Measurements from ENCODE around the gene KCNA5. TPM values are rescaled to one million over a fixed set of nuclear protein-coding genes. Genes with fewer than 3 reads are reported as not detected.

The KCNA5 gene
- total and polyA plus RNA-seq, 9 of the 15 experiments (the other 6 are each of a cell fraction or from before 2014, with no cell fraction given) = not detected

DNA sequence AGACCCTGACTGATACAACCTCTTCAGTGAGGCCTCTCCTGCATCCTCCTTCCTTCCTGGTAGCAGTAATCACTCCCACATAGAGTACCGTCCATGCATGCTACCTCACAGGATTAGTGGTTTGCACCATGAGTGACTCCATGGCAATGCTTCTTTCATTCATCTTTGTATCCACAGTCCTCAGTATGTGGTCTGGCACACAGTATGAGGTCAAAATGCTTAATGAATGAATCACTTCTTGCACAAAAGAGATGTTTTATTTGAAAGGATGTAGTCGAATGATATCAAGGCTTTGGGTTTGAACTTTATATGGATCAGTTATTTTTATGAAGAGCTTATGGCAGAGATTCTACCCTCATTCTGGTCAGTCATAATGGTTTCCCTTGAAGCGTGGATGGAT is 42.2 kb downstream of the KCNA5 start:
- intact Hi-C loops (cut with micrococcal nuclease) (no loop called here), in situ Hi-C loops (cut with MboI) (no loop called here)
- Histone ChIP-seq H3K9me1 (ENCODE audit: control insufficient read depth, insufficient read depth, low read length) (no peaks in the 10 kb centered on the region), H3K4me3 (no peak overlapping the region), H3K27me3 (ENCODE audit: control insufficient read depth in 2 of 2, insufficient read depth in 2 of 2, low read length in 2 of 2) (peaks cover 0 to 20% of the 10 kb centered on the region in 2 experiments; a peak in 1 of 5 replicates), H3K79me2 (ENCODE audit: control insufficient read depth, insufficient read depth, low read length) (no peaks in the 10 kb centered on the region), H3K9me3 (replicated peaks; ENCODE audit: control insufficient read depth, insufficient read depth, low read depth, low read length) (no peaks in the 10 kb centered on the region), H3K4me2 (ENCODE audit: insufficient read depth, low read length) (no peak overlapping the region), H4K20me1 (replicated peaks; ENCODE audit: control insufficient read depth, insufficient read depth, low read length) (no peaks in the 10 kb centered on the region), H3K4me1 (replicated peaks in 1 of 2; ENCODE audit: control insufficient read depth in 2 of 2, insufficient read depth in 2 of 2, low read length in 2 of 2) (no peaks in the 10 kb centered on the region; a peak in 1 of 5 replicates), H3K9ac (ENCODE audit: insufficient read depth in 1 of 2, low read depth in 2 of 2, low read length in 2 of 2) (no peak overlapping the region), H3K36me3 (ENCODE audit: control insufficient read depth, insufficient read depth, low read length) (no peaks in the 10 kb centered on the region), H3K27ac (ENCODE audit: extremely low read depth, low read depth, low read length) (no peak overlapping the region), H2AFZ (ENCODE audit: low read depth, low read length) (no peak overlapping the region)
- BruUV-seq (replicated peaks) = no TSS peak
- 0% methylated on average over 3 of the region's 3 CpGs for WGBS (ENCODE audit: insufficient coverage, low coverage, missing lambda C conversion rate)
- FAIRE-seq (no peak), DNase-seq (ENCODE audit: extremely low read depth in 1 of 4, low spot score in 3 of 4) (no peak), ATAC-seq (no peak)
- ChIA-PET CTCF (ENCODE audit: low intra/inter-chr PET ratio) (no interaction called here), POLR2A (no interaction called here)
- TF ChIP-seq HMBOX1 (IDR thresholded peaks at IDR 0.05) (no peak), NKRF (IDR thresholded peaks at IDR 0.05; ENCODE audit: borderline replicate concordance) (no peak), THAP7 (CRISPR knock-in tag; IDR thresholded peaks at IDR 0.05) (no peak), ZNF518B (CRISPR knock-in tag; IDR thresholded peaks at IDR 0.05) (no peak), TRIM25 (IDR thresholded peaks at IDR 0.05; ENCODE audit: borderline replicate concordance) (no peak), JUND (IDR thresholded peaks at IDR 0.05; ENCODE audit: borderline replicate concordance, low read depth, low read length) (no peak), JUND (tag; IDR thresholded peaks at IDR 0.05; ENCODE audit: borderline replicate concordance, low read depth, low read length) (no peak)
